ENCODE data around the gene SPATA17.

DNA sequence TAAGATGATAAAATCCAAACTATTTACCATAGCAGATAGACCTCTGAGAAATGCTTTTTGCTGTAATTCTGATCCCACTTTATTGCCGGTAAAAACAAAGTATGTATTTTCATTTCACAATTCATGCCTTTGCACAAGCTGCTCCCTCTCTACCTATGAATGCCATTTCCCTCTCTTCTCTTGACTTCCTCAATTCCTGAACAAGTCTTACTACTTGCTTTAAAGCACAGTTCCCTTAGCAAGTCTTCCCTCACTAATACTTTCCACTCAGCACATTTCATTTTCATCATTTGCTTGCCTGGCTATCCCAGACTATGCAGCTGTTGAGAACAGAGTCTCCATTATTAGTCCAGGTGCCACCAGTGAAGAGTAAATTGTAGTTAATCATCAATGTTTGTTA, 14.0 kb upstream of the SPATA17 start:
- TF ChIP-seq CTCF (IDR thresholded peaks at IDR 0.05; ENCODE audit: control extremely low read depth in 1 of 3, insufficient read depth in 1 of 3, low read depth in 1 of 3, low read length in 3 of 3), result no peak
- no peak for TF ChIP-seq ATF3 (IDR thresholded peaks at IDR 0.05; ENCODE audit: insufficient read depth, low read depth, low read length)
- TF ChIP-seq GABPA (IDR thresholded peaks at IDR 0.05; ENCODE audit: borderline replicate concordance, insufficient read depth, low read length), result no peak
- TF ChIP-seq YY1 (IDR thresholded peaks at IDR 0.05; ENCODE audit: low read depth, low read length), result no peak
- no peak for TF ChIP-seq KDM4A (IDR thresholded peaks at IDR 0.05; ENCODE audit: low read depth, low read length, severe bottlenecking)
- TF ChIP-seq JUND (IDR thresholded peaks at IDR 0.05; ENCODE audit: low read length), result no peak
- TF ChIP-seq CHD1 (IDR thresholded peaks at IDR 0.05; ENCODE audit: low read depth, low read length), result no peak
- no peak for TF ChIP-seq MAX (IDR thresholded peaks at IDR 0.05)
- no peak for TF ChIP-seq RFX5 (IDR thresholded peaks at IDR 0.05; ENCODE audit: borderline replicate concordance, low read depth, low read length)
- TF ChIP-seq CBX5 (IDR thresholded peaks at IDR 0.05; ENCODE audit: low read depth, low read length), result no peak

Measured in H1 (cell line).